Measurements from ENCODE around the gene SLIT3.

DNA sequence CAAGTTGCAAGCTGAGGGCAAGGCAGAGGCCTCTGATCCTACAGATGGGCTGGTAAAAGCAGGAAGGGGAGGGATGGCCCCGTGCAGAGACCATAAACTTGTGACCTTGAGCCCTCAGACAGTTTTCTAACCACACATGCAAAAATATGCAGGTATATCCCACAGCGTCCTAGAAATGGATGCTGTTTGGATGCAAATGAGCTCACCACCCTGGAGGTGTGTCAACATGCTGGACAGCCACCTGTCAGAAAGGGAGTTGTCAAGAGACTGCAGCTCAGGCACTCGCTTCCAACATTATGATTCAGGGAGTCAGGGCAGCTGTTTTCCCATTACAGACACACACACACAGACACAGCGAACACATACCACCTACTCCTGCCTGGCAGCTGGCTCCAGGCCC lies 624.4 kb downstream of the SLIT3 start:
- TF ChIP-seq POLR2A (IDR thresholded peaks at IDR 0.05; ENCODE audit: low read length) (no peak), GATA1 (IDR thresholded peaks at IDR 0.05; ENCODE audit: low read depth, low read length) (no peak)

Data from erythroblast (primary cell).